NK-92 (cell line): ENCODE results near the gene OPRD1.
"Not testable (repeated sequence)": the region's sequence is repeated elsewhere in the genome, so short reads cannot be mapped to it uniquely, and the experiment has no call there.

Experiments used
- DNase-seq: peaks from one replicate; lab custom pipeline; 2025; ENCODE audit not compliant: unreplicated experiment; lab: John Stamatoyannopoulos, UW

Gene OPRD1

GRCh38 chr1:28840928-28841544 lies 29.1 kb downstream of the OPRD1 start:
- no peak for DNase-seq

GRCh38 chr1:28845786-28846543 lies 34.0 kb downstream of the OPRD1 start:
- DNase-seq = no peak

- DNase-seq = not testable (repeated sequence)
Measured at GRCh38 chr1:28847207-28847606, 35.2 kb downstream of the OPRD1 start.

- no peak for DNase-seq
Measured at GRCh38 chr1:28848416-28848815, 36.4 kb downstream of the OPRD1 start.

GRCh38 chr1:28853093-28853742 lies 41.2 kb downstream of the OPRD1 start:
- no peak for DNase-seq

GRCh38 chr1:28854406-28854805 lies 42.4 kb downstream of the OPRD1 start:
- DNase-seq = not testable (repeated sequence)

GRCh38 chr1:28855046-28855445 lies 43.1 kb downstream of the OPRD1 start:
- DNase-seq = no peak

GRCh38 chr1:28855469-28855951 lies 43.5 kb downstream of the OPRD1 start:
- no peak for DNase-seq

- no peak for DNase-seq
Measured at GRCh38 chr1:28855969-28856368, 44.0 kb downstream of the OPRD1 start.

- DNase-seq = no peak
Measured at GRCh38 chr1:28860332-28861073, 48.5 kb downstream of the OPRD1 start.

GRCh38 chr1:28862571-28863403 lies 50.8 kb downstream of the OPRD1 start:
- DNase-seq = no peak

GRCh38 chr1:28864695-28865094 lies 52.7 kb downstream of the OPRD1 start:
- DNase-seq = no peak

- DNase-seq = no peak
Measured at GRCh38 chr1:28865997-28866650, 54.2 kb downstream of the OPRD1 start.

GRCh38 chr1:28867850-28868249 lies 55.9 kb downstream of the OPRD1 start:
- DNase-seq = no peak

- no peak for DNase-seq
Measured at GRCh38 chr1:28869952-28870351, 58.0 kb downstream of the OPRD1 start.

GRCh38 chr1:28871631-28872401 lies 59.8 kb downstream of the OPRD1 start:
- no peak for DNase-seq

GRCh38 chr1:28875134-28875533 lies 63.2 kb downstream of the OPRD1 start:
- not testable (repeated sequence) for DNase-seq

GRCh38 chr1:28877132-28877781 lies 65.3 kb downstream of the OPRD1 start:
- DNase-seq = no peak

GRCh38 chr1:28878796-28879195 lies 66.8 kb downstream of the OPRD1 start:
- no peak for DNase-seq
